ENCODE results near the gene PHF5A. TPM values are rescaled to one million over a fixed set of nuclear protein-coding genes. Genes with fewer than 3 reads are reported as not detected.

The PHF5A gene
- polyA plus RNA-seq, 2 of the 4 experiments (the other 2 are of a cell fraction): 80.1 to 82.6 TPM

DNA sequence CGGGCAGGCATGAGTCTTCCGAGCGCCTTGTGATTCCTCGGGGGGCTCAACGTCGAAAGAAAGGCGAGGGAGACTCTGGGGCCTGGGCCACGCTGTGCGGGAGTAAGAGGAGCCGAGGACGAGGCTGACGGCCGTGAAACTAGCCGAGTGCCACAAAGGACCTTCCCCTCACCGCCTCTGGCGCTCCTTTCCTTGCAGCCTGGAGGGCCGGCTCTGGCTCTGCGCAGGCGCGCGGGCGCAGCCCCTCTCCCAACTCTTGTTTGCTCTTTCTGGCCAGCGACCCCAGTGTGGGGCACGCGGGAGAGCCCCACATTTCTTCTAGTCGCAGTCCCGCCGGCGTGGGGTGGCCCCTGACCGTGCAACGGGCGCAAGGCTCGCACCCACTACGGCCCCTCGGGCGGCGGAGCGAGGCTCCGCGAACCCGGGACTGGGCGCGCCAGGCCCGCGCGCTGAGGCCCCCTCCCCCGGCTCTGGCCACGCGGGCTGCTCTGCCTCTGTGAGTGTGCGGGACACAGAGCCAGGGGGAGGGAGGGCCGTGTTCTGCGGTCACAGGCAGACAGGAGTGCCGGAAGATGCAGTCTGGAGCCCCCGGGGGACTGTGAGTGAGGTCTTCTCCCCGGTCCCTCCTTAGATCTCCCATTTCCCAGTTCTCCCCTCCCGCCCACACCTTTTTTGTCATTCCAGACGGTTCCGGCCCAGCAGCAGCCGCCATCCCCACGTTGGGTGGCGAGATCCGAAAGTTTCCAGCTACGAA lies 20.9 kb downstream of the PHF5A start:
- FAIRE-seq: no peak
- ATAC-seq: peak; percentile 45 to 55
- Histone ChIP-seq H3K4me3 (peak overlapping the region; percentile 96), H3K9me3 (no peaks in the 10 kb centered on the region), H3K4me2 (peak overlapping the region; percentile 75), H3K27ac (peak overlapping the region; percentile 100), H3K4me1 (peaks cover 15% of the 10 kb centered on the region)
- 2% methylated on average over 19 of the region's 63 CpGs for WGBS (ENCODE audit: missing lambda C conversion rate)
- peak in 1 of 2 experiments; percentile 60 for DNase-seq (ENCODE audit: low read depth in 1 of 2, low spot score in 1 of 2)
- ChIA-PET POLR2A (interaction anchor here (0.9 to 2.6 kb wide), 17 partner anchors 9 to 496 kb away, joined by 3 to 41 read pairs (median 5); partner anchors contain the start of genes ACO2, PHF5A, RBX1 and TEF), CTCF (interaction anchor here (1.0 to 1.7 kb wide), 5 partner anchors 10 to 85 kb away, joined by 3 to 6 read pairs (median 3); no protein-coding TSS in a partner anchor)
- TF ChIP-seq EHMT2 (IDR thresholded peaks at IDR 0.05; ENCODE audit: low read depth): no peak
- no peak for TF ChIP-seq MAFK (IDR thresholded peaks at IDR 0.05; ENCODE audit: partially characterized antibody)
- TF ChIP-seq, protein P1, sequence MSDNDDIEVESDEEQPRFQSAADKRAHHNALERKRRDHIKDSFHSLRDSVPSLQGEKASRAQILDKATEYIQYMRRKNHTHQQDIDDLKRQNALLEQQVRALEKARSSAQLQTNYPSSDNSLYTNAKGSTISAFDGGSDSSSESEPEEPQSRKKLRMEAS (IDR thresholded peaks at IDR 0.05): peak; percentile 18; the same call in 1 of the 2 replicates
- no peak for TF ChIP-seq TP53 (CRISPR knock-in tag; IDR thresholded peaks at IDR 0.05)
- TF ChIP-seq, protein P2, sequence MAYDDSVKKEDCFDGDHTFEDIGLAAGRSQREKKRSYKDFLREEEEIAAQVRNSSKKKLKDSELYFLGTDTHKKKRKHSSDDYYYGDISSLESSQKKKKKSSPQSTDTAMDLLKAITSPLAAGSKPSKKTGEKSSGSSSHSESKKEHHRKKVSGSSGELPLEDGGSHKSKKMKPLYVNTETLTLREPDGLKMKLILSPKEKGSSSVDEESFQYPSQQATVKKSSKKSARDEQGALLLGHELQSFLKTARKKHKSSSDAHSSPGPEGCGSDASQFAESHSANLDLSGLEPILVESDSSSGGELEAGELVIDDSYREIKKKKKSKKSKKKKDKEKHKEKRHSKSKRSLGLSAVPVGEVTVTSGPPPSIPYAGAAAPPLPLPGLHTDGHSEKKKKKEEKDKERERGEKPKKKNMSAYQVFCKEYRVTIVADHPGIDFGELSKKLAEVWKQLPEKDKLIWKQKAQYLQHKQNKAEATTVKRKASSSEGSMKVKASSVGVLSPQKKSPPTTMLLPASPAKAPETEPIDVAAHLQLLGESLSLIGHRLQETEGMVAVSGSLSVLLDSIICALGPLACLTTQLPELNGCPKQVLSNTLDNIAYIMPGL (CRISPR knock-in tag; IDR thresholded peaks at IDR 0.05; ENCODE audit: borderline replicate concordance): no peak
- peak; percentile 23; the same call in 1 of the 2 replicates for TF ChIP-seq PHF8 (IDR thresholded peaks at IDR 0.05; ENCODE audit: borderline replicate concordance, low read depth)
- no peak for TF ChIP-seq FOSL2 (IDR thresholded peaks at IDR 0.05)
- no peak for TF ChIP-seq FOSL2 (CRISPR knock-in tag; IDR thresholded peaks at IDR 0.05)
- no peak for TF ChIP-seq POLR2AphosphoS2 (conservative IDR thresholded peaks at IDR 0.05; ENCODE audit: low read length)
- TF ChIP-seq RARB (CRISPR knock-in tag; IDR thresholded peaks at IDR 0.05): no peak
- TF ChIP-seq RCOR1 (IDR thresholded peaks at IDR 0.05; ENCODE audit: low read depth, low read length): no peak
- TF ChIP-seq CBX2 (IDR thresholded peaks at IDR 0.05; ENCODE audit: borderline replicate concordance, low read depth): no peak
- TF ChIP-seq KDM1A (IDR thresholded peaks at IDR 0.05; ENCODE audit: low read depth): no peak
- TF ChIP-seq, protein P3, sequence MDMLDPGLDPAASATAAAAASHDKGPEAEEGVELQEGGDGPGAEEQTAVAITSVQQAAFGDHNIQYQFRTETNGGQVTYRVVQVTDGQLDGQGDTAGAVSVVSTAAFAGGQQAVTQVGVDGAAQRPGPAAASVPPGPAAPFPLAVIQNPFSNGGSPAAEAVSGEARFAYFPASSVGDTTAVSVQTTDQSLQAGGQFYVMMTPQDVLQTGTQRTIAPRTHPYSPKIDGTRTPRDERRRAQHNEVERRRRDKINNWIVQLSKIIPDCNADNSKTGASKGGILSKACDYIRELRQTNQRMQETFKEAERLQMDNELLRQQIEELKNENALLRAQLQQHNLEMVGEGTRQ (IDR thresholded peaks at IDR 0.05): no peak
- no peak for TF ChIP-seq CHD2 (IDR thresholded peaks at IDR 0.05; ENCODE audit: low read length, partially characterized antibody)
- TF ChIP-seq, protein P4, sequence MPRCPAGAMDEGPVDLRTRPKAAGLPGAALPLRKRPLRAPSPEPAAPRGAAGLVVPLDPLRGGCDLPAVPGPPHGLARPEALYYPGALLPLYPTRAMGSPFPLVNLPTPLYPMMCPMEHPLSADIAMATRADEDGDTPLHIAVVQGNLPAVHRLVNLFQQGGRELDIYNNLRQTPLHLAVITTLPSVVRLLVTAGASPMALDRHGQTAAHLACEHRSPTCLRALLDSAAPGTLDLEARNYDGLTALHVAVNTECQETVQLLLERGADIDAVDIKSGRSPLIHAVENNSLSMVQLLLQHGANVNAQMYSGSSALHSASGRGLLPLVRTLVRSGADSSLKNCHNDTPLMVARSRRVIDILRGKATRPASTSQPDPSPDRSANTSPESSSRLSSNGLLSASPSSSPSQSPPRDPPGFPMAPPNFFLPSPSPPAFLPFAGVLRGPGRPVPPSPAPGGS (IDR thresholded peaks at IDR 0.05): no peak
- TF ChIP-seq ESRRA (IDR thresholded peaks at IDR 0.05; ENCODE audit: borderline replicate concordance, low read length): no peak
- no peak for TF ChIP-seq FOSB (CRISPR knock-in tag; IDR thresholded peaks at IDR 0.05)
- no peak for TF ChIP-seq ZFP36 (IDR thresholded peaks at IDR 0.05; ENCODE audit: borderline replicate concordance, partially characterized antibody)
- TF ChIP-seq, protein P5, sequence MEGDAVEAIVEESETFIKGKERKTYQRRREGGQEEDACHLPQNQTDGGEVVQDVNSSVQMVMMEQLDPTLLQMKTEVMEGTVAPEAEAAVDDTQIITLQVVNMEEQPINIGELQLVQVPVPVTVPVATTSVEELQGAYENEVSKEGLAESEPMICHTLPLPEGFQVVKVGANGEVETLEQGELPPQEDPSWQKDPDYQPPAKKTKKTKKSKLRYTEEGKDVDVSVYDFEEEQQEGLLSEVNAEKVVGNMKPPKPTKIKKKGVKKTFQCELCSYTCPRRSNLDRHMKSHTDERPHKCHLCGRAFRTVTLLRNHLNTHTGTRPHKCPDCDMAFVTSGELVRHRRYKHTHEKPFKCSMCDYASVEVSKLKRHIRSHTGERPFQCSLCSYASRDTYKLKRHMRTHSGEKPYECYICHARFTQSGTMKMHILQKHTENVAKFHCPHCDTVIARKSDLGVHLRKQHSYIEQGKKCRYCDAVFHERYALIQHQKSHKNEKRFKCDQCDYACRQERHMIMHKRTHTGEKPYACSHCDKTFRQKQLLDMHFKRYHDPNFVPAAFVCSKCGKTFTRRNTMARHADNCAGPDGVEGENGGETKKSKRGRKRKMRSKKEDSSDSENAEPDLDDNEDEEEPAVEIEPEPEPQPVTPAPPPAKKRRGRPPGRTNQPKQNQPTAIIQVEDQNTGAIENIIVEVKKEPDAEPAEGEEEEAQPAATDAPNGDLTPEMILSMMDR (IDR thresholded peaks at IDR 0.05): no peak
- peak; percentile 41; the same call in 1 of the 2 replicates for TF ChIP-seq POLR2A (IDR thresholded peaks at IDR 0.05; ENCODE audit: low read length)
- no peak for TF ChIP-seq KDM5A (IDR thresholded peaks at IDR 0.05)

Data from A549 (cell line).